Gastroesophageal sphincter (tissue), 4 donors: ENCODE results near the gene STARD8. TPM values are rescaled to one million over a fixed set of nuclear protein-coding genes. Genes with fewer than 3 reads are reported as not detected.

Experiments used
- ATAC-seq: fragments of 150-250 bp; one replicate; pipeline ENCODE4 v1.9.1; 2016; ENCODE audit warnings: mild to moderate bottlenecking, moderate library complexity
- H3K27ac ChIP-seq, 4 donors: fragments of 200-600 bp; sonication (generic) in 3 of 4; 1 replicate in 3 of 4; 2 replicates in 1 of 4; pipeline ENCODE4 v1.5.1; 2016 to 2019
- H3K27me3 ChIP-seq: fragments of 200-600 bp; sonication (generic); one replicate; pipeline ENCODE4 v1.5.1; 2019
- H3K36me3 ChIP-seq, 2 donors: fragments of 200-600 bp; sonication (generic); one replicate each; pipeline ENCODE4 v1.5.1; 2019; ENCODE audit warnings: control low read depth in 1 of 2
- H3K4me1 ChIP-seq, 3 donors: fragments of 200-600 bp; sonication (generic); 1 replicate in 2 of 3; 2 replicates in 1 of 3; pipeline ENCODE4 v1.5.1; 2016 to 2019; ENCODE audit warnings: control low read depth in 2 of 3
- H3K4me3 ChIP-seq, 2 donors: fragments of 200-600 bp; sonication (generic); one replicate each; pipeline ENCODE4 v1.5.1; 2019; ENCODE audit warnings: mild to moderate bottlenecking in 1 of 2, moderate library complexity in 1 of 2
- H3K9me3 ChIP-seq, 3 donors: fragments of 200-600 bp; sonication (generic); one replicate each; pipeline ENCODE4 v1.5.1; 2017 to 2019; ENCODE audit warnings: control low read depth in 2 of 3
- CTCF ChIP-seq, 4 experiments: fragments of 200-600 bp in 2 of 4; fragments of 450-650 bp in 2 of 4; sonication (generic) in 1 of 4; IDR thresholded peaks; one replicate each; pipeline ENCODE4 v1.5.1; 2017 to 2019; ENCODE audit warnings: antibody characterized with exemption in 4 of 4, mild to moderate bottlenecking in 2 of 4, moderate library complexity in 2 of 4
- EP300 ChIP-seq: sonication (generic); formaldehyde crosslinking; IDR thresholded peaks from one replicate; pipeline ENCODE4 v1.6.1; 2017; ENCODE audit warnings: antibody characterized with exemption, mild to moderate bottlenecking
- POLR2A ChIP-seq, 2 donors: fragments of 450-650 bp; IDR thresholded peaks; one replicate each; pipeline ENCODE4 v1.6.1; 2017; ENCODE audit warnings: antibody characterized with exemption in 2 of 2, mild to moderate bottlenecking in 2 of 2, moderate library complexity in 1 of 2
- POLR2AphosphoS5 ChIP-seq: sonication (generic); formaldehyde crosslinking; IDR thresholded peaks from one replicate; pipeline ENCODE4 v1.6.1; 2017; ENCODE audit warnings: antibody characterized with exemption
- WGBS, 2 donors: methylation state at CpG; one replicate each; pipeline ENCODE4 v1.1.5; 2018; ENCODE audit warnings: low coverage in 1 of 2; 5-methylcytosine and 5-hydroxymethylcytosine counted together
- total RNA-seq, 4 donors: library from RNA; depleted of rRNA; stranded (reverse); fragments of >200 nt; gene quantifications; one replicate each; pipeline ENCODE4 v1.1.0, GENCODE V29; 2016

Gene STARD8
- total RNA-seq, 4 donors from 2014 or later, result 8.9 to 15.8 (median 10.8) TPM

DNA sequence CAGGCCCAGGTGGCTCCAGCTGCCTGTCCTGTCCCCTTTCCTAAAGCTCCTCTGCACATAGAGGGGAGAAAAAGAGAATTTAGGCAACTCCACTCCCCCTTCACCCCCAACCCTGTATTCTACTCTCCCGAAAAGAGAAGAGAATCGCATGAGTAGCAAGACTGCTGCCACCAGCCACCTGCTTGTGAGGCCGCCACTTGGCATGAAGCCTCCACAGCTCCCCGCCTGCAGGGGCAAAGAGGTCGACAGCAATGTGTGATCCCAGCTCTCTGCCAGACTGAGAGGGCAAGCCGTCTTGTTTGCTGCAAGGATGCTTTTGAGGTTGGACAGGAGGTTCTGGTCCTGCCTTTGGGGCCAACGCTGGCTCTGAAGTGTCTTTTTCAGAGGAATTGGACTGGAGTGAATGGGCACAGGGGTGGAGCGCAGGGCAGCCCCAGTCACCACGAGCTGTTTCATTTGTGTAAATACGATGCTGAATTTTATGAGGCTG is 77.1 kb downstream of the STARD8 start:
- Histone ChIP-seq H3K4me1 (no peaks in the 10 kb centered on the region), H3K4me3 (no peak overlapping the region), H3K27me3 (no peaks in the 10 kb centered on the region), H3K9me3 (no peaks in the 10 kb centered on the region), H3K36me3 (peaks cover 0 to 42% of the 10 kb centered on the region in 2 donors), H3K27ac (no peak overlapping the region)
- TF ChIP-seq EP300 (no peak), POLR2AphosphoS5 (no peak), POLR2A (IDR thresholded peaks at IDR 0.05) (no peak), CTCF (IDR thresholded peaks at IDR 0.05) (no peak)
- ATAC-seq, result no peak
- WGBS, 2 donors, result no CpG with 5 or more reads among the region's 10 CpGs

DNA sequence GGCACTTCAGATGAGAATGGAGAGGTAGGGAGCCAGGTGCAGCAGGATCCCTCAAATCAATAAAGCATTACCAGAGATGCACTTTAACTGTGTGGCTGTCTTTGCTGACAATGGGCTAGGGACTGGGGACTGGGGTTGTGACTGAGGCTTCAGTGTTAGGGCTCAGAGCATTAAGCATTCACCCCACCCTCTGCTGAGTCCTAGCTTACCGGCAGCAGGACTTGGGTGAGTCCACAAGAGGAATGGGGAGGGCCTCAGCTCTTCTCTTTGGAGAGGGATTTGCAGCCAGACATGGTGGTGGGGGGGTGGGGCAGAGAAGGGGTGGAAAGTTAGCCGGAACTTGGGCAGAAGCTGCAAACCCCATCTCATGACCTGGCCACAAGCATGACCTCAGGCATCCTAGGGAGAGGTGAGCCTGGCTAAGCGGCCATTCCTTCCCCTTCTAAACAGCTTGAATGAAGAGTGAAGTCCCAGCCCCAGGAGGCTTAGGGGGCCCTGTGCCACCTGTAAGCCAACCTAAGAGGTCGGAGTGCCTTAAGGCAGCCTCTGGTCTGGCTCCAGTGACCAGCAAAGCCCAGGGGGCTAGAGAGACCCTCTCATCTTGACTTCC is 78.4 kb downstream of the STARD8 start:
- H3K4me1 ChIP-seq, result no peaks in the 10 kb centered on the region
- H3K4me3 ChIP-seq, result no peak overlapping the region
- WGBS, 2 donors, result 83% methylated on average over 4 of the region's 4 CpGs; no CpG with 5 or more reads in 1 of the 2 donors
- TF ChIP-seq POLR2AphosphoS5 (no peak), EP300 (no peak), POLR2A (IDR thresholded peaks at IDR 0.05) (no peak), CTCF (IDR thresholded peaks at IDR 0.05) (no peak)
- H3K9me3 ChIP-seq, result no peaks in the 10 kb centered on the region
- H3K36me3 ChIP-seq, result peaks cover 0 to 36% of the 10 kb centered on the region in 2 donors
- no peaks in the 10 kb centered on the region for H3K27me3 ChIP-seq
- no peak for ATAC-seq
- no peak overlapping the region for H3K27ac ChIP-seq

DNA sequence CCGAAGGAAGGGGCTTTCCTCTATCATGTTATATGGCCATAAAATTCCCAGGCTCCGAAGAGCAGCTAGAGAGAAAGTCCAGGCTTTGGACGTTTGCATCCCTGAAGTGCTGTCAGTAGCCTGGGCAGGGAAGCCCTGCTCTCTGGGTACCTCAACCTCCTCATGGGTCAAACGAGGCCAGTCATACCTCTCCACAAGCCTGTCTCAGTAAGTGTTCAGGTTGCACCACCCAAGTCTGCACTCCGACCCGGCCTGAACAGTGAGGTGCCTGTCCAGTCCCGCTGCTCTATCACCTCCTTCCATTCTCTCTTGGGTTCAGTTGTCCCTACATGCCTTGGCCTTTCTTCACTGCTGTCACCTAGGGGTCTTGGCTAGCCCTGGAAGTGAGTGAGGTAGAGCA is 78.9 kb downstream of the STARD8 start:
- H3K9me3 ChIP-seq, result no peaks in the 10 kb centered on the region
- TF ChIP-seq EP300, result no peak
- TF ChIP-seq CTCF (IDR thresholded peaks at IDR 0.05), result no peak
- TF ChIP-seq POLR2AphosphoS5, result no peak
- no peak for TF ChIP-seq POLR2A (IDR thresholded peaks at IDR 0.05)
- no peak overlapping the region for H3K27ac ChIP-seq
- H3K4me1 ChIP-seq, result no peaks in the 10 kb centered on the region
- no peaks in the 10 kb centered on the region for H3K27me3 ChIP-seq
- 80% methylated on average over 1 of the region's 7 CpGs; no CpG with 5 or more reads in 1 of the 2 donors for WGBS, 2 donors
- no peak overlapping the region for H3K4me3 ChIP-seq
- ATAC-seq, result no peak
- H3K36me3 ChIP-seq, result peaks cover 0 to 31% of the 10 kb centered on the region in 2 donors

GRCh38 chrX:68727696-68728095 is 80.2 kb downstream of the STARD8 start:
- Histone ChIP-seq H3K4me3 (no peak overlapping the region), H3K4me1 (no peaks in the 10 kb centered on the region), H3K9me3 (no peaks in the 10 kb centered on the region), H3K36me3 (peaks cover 0 to 18% of the 10 kb centered on the region in 2 donors), H3K27ac (no peak overlapping the region), H3K27me3 (no peaks in the 10 kb centered on the region)
- 100% methylated on average over 2 of the region's 4 CpGs; no CpG with 5 or more reads in 1 of the 2 donors for WGBS, 2 donors
- ATAC-seq, result no peak
- TF ChIP-seq POLR2A (IDR thresholded peaks at IDR 0.05), result no peak
- no peak for TF ChIP-seq POLR2AphosphoS5
- TF ChIP-seq EP300, result no peak

DNA sequence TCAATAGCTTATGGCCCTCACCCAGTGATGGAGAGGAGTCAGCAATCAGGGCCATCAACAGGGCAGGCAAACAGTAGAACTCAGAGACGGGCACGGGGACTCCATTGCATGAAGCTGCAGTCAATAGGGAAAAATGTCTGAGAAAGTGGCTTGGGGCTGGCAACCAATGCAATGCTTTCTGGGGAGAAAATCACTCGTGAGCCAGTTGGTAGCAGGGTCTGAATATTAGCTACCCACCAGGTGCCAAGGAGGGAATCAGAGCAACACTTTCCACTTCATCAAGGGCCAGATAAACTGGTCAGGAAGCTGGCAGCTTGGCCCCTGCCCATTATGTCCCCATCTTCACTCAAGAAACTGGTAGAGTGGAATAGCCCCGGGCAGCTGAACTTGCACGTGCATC is 80.7 kb downstream of the STARD8 start:
- H3K9me3 ChIP-seq, result no peaks in the 10 kb centered on the region
- no peaks in the 10 kb centered on the region for H3K4me1 ChIP-seq
- H3K4me3 ChIP-seq, result no peak overlapping the region
- no peak for ATAC-seq
- H3K27me3 ChIP-seq, result no peaks in the 10 kb centered on the region
- H3K36me3 ChIP-seq, result peaks cover 0 to 13% of the 10 kb centered on the region in 2 donors
- no peak overlapping the region for H3K27ac ChIP-seq
- WGBS, 2 donors, result 69 to 100% methylated on average over 2 to 4 of the region's 5 CpGs
- TF ChIP-seq POLR2A (IDR thresholded peaks at IDR 0.05) (no peak), POLR2AphosphoS5 (no peak), CTCF (IDR thresholded peaks at IDR 0.05) (no peak), EP300 (no peak)
